NAMALWA (cell line): ENCODE data around the gene PSTPIP2.
A peak's percentile ranks its signal among the peaks of the same experiment; 100 is the strongest.
"Not testable (repeated sequence)": the region's sequence is repeated elsewhere in the genome, so short reads cannot be mapped to it uniquely, and the experiment has no call there.

ENCODE experiments used
- DNase-seq: peaks from one replicate; pipeline ENCODE4 v3.0.0-alpha.2; 2015; ENCODE audit warnings: low spot score

Gene PSTPIP2, protein sequence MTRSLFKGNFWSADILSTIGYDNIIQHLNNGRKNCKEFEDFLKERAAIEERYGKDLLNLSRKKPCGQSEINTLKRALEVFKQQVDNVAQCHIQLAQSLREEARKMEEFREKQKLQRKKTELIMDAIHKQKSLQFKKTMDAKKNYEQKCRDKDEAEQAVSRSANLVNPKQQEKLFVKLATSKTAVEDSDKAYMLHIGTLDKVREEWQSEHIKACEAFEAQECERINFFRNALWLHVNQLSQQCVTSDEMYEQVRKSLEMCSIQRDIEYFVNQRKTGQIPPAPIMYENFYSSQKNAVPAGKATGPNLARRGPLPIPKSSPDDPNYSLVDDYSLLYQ

DNA sequence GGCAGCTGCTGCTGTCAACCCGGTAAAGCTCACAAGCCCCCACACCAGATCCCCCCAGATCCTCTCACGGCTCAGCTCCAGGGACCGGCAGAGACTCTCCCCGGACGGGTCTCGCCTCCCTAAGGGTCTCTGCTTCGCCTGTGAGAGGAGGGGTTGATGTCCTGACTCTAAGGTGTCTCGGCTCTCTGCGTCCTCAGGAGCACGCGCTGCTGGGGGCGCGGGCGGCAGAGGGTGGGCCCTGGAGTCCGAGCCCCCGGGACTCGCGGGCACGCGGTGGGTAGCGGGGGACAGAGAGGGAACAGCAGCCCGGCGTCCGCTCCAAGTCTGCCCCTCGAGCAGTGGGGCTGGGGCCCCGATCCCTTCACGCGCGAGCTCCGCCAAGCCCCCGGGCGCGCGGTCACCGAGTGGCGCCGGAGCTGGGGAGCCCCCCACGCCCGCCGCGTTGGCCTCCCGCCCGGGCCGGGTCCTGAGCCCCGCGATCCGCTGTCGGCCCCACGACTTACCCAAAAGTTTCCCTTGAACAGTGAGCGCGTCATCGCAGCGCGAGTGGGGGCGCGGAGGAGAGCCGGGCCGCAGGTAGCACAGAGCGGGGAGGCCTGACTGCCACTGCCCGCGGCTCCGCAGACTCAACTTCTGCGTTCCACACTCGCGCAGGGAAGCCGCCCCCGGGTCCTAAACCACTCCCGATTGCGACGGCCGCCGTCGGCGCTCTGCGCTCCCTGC is at the start of gene PSTPIP2:
Gene PSTPIP2, minus strand, starts transcription at position 608 of the 723 bp plus-strand sequence. Its CDS starts 72 bp downstream, at position 536.
- DNase-seq = no peak

GRCh38 chr18:46113751-46114150 is 41.7 kb upstream of the PSTPIP2 start:
- DNase-seq = no peak

- no peak for DNase-seq
Measured at GRCh38 chr18:46110406-46110805, 38.3 kb upstream of the PSTPIP2 start.

DNA sequence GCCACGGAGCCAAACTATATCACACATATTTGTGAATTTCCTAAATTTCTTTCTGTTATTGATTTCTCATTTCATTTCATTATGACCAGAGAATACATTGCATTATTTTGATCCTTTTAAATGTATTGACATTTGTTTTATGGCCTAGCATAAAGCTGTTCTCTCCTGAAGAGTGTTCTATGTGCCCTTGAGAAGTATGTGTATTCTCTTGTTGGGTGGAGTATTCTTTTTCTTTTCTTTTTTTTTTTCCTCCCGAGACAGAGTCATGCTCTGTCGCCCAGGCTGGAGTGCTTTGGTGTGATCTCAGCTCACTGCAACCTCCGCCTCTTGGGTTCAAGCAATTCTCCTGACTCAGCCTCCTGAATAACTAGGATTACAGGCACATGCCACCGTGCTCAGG is 37.3 kb upstream of the PSTPIP2 start:
- DNase-seq = no peak

DNA sequence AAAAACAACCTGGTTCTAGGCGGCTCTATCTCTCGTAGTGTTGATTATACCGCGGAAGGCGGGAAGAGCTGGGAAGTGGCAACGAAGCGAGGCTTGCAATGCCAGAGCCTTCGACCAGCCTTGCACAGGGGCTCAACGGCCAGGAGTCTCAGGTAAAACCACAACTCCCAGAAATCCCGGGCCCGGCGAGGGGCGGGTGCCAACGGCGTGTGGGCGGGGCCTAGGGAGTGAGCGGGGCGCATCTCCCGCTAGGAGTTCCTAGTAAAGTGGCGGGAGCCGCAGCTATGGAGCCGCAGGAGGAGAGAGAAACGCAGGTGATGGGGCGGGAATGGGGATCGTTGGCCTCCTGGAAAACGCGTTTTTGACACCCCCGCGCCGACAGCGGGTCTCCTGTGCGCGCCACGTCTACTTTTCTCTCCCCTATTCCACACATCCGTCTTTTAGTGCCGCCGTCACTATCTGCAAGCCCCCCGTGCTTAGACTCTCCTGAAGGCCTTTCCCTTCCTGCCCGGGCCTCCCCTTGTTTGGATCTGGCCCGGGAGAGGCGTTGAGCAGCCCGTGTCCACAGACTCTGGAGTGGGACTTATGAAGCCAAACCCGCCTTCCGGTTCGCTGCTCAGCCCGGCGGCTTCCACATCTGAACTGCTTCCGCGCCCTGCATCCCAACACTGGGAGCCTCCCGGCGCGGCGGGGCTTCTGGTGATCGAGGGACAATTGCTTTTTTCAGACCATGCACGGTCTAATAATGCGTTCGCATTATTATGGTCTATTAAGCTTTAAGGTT is 32.3 kb upstream of the PSTPIP2 start, which contains the start of gene HAUS1:
Gene HAUS1, plus strand, starts transcription at position 258 of the 784 bp plus-strand sequence. Its CDS starts 27 bp downstream, at position 285.
- DNase-seq = peak; percentile 75

GRCh38 chr18:46099463-46099862 is 27.4 kb upstream of the PSTPIP2 start:
- no peak for DNase-seq

GRCh38 chr18:46098616-46098933 is 26.5 kb upstream of the PSTPIP2 start:
- no peak for DNase-seq

DNA sequence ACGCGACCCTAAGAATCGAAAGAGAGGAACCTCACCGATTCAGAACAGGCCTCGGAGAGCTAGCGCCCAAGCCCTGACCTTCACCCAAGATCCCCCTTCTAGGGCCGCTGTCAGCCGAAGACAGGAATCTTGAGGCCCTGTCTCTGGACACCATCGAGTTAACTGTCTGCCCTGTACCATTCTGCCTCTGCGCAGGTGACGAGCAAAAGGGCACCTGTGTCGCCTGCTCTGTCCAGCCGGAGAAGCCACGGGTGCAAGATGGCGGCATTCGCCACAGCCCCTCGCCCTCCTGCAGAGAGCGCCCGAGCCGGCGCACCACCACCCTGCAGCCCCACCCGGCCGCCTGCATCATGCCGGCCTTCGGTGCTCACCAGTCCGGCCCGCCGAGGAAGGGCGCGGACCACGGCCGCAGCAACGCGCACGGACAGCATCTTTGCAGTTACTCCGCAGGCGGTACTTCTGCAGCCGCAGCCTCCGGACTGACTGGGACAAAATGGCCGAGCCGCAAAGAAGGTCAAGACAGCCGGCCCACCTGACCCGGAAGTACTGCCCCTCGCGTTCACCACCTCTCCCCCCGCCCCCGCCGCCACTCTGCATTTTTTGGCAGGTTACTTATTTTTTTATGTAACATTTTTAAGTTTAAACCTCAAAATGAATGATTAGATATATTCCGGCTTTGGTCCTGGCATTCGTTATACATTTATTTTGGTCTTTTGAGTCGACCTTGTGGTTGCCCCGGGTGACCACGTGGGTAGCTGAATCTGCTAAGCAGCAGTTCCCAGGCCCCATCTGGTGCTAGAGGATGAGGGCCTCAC is 25.9 kb upstream of the PSTPIP2 start, which contains the start of gene ATP5F1A:
Gene ATP5F1A, minus strand, starts transcription at position 496 of the 815 bp plus-strand sequence. Its CDS starts 65 bp downstream, at position 431.
- DNase-seq = peak; percentile 85

GRCh38 chr18:46097431-46097800 is 25.4 kb upstream of the PSTPIP2 start:
- peak; percentile 63 for DNase-seq

- DNase-seq = peak; percentile 37
Measured at GRCh38 chr18:46096651-46097300, 24.7 kb upstream of the PSTPIP2 start.

DNA sequence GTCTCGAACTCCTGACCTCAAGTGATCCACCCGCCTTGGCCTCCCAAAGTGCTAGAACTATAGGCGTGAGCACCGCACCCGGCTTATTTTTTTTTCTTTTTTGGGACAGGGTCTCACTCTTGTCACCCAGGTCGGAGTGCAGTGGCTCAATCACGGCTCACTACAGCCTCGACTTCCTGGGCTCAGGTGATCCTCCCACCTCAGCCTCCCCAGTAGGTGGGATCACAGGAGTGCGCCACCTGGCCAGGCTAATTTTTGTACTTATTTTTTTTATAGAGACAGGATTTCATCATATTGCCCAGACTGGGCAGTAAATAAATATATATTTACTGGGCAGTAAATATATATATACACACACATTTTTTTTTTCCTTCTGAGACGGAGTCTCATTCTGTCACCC is 23.5 kb upstream of the PSTPIP2 start:
- DNase-seq = no peak

DNA sequence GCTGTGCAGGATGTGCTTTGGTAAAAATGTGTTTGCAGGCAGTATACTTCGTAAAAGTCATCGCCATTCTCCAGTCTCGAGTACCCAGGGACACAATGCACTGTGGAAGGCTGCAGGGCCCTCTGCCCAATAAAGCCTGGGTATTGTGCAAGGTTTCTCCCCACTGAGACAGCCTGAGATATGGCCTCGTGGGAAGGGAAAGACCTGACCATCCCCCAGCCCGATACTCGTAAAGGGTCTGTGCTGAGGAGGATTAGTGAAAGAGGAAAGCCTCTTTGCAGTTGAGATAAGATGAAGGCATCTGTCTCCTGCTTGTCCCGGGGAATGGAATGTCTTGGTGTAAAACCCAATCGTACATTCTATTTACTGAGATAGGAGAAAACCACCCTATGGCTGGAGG is 16.4 kb upstream of the PSTPIP2 start:
- DNase-seq = not testable (repeated sequence)

DNA sequence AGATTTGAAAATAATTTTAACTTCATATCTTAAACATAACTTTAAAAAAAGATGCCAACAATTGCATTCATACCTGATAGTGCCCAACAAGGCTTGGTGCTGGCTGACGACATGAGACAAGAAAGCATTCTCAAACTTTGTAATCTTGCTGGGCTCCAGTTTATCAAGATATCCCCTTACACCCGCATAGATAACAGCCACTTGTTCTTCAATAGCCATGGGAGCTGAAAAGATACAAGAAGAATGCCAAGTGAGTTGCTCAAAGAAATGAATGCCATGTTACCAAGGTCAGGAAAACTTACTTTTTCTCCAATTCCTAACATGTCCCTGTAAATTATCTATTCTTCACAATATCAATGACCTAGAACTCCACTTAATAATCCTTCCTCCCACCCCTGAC is 12.4 kb upstream of the PSTPIP2 start:
- DNase-seq = no peak

- no peak for DNase-seq
Measured at GRCh38 chr18:46080156-46080555, 8.1 kb upstream of the PSTPIP2 start.

DNA sequence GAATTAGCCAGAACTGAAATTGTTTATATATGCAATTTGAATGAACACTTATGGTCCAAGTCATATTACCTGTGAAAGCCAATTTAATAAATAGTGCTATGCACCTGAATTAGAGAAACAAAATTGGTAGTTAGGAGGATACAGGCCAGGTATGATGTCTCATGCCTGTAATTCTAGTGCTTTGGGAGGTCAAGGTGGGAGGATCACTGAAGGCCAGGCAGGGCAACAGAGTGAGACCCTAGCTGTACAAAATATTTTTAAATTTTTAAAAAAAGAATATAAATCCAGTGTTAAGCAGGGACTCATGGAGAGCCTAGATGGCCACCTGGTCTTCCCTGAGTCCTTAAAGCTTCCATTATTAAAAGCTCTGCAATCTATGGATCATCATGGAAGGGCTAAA is 7.3 kb upstream of the PSTPIP2 start:
- no peak for DNase-seq

DNA sequence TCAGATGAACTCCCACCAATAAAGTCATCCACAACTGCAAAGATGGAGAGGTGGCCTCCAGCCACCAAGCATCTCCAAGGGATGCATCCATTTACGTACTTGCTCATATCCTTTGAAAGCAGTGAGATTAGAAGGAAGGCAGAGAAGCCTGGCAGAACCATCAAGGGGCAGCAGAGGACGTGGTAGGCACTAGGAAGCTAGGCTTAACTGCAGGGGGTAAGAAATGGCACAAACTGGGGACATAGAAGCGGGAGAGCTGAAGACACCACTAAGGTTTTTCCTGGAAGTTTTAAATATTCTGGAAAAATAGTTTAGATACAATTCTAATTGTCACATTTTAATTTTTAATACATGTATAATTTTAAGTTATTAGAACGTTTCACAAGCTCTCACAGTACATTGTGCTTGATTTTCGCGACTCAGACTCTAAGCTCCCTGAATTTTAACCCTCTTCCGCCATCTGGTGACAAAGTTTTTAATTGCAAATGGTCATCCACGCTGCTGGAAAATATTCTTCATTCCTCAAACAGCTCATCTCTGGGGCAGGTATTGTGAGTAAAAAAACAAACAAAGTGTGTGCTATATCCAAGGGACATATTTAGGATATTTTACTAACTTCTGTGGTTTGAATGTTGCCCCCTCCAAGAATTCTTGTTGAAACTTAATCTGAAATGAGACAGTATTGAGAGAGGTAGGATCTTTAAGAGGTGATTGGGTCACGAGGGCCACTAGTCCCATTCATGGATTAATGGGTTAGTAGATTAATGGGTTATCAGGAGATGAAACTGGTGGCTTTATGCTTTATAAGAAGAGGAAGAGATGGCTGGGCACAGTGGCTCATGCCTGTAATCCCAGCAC is 1.6 kb upstream of the PSTPIP2 start:
- peak; percentile 85 for DNase-seq

- no peak for DNase-seq
Measured at GRCh38 chr18:46072959-46073358, 899 bp upstream of the PSTPIP2 start.

DNA sequence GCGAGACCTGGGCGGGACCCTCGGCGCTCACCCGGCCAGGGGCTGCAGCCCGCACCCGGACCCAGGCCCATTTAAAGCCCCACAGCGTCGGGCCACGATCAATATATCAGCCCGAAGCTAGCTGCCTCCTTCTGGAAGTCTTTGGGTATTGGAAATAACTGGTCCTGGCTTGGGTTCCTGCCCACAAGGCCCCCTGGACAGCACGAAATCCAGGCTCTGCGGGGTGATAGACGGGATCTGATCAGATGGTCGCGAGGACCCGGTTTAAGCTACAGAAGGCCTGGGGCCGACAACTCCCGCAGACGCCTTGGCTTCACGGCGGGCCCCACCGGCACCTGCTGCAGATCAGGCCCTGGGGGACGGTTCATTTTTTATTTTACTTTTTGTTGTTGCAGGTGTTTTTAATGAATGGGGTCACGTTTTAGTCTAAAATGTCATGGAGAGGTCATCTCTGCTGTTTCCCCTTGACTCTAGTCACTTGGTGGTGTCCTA is 362 bp upstream of the PSTPIP2 start:
- no peak for DNase-seq

GRCh38 chr18:46070815-46071652 is 1.0 kb downstream of the PSTPIP2 start:
- DNase-seq = no peak
